Endothelial cell (in vitro differentiated cells): ENCODE results near the gene NLRX1. TPM values are rescaled to one million over a fixed set of nuclear protein-coding genes. Genes with fewer than 3 reads are reported as not detected.
"Not testable (repeated sequence)": the region's sequence is repeated elsewhere in the genome, so short reads cannot be mapped to it uniquely, and the experiment has no call there.

Source experiments
- DNase-seq: peaks from one replicate; pipeline ENCODE4 v3.0.0; 2021; ENCODE audit warnings: low spot score
- H3K27ac Mint-ChIP-seq: one replicate; pipeline ENCODE4 v1.8.0; 2021; ENCODE audit warnings: mixed read lengths, inconsistent platforms; ENCODE audit not compliant: unreplicated experiment
- H3K27me3 Mint-ChIP-seq: one replicate; pipeline ENCODE4 v1.8.0; 2021; ENCODE audit warnings: mild to moderate bottlenecking, moderate library complexity, mixed read lengths, inconsistent platforms; ENCODE audit not compliant: unreplicated experiment
- H3K36me3 Mint-ChIP-seq: one replicate; pipeline ENCODE4 v1.8.0; 2021; ENCODE audit warnings: mild to moderate bottlenecking, low read depth, mixed read lengths, inconsistent platforms; ENCODE audit not compliant: unreplicated experiment
- H3K4me1 Mint-ChIP-seq: one replicate; pipeline ENCODE4 v1.8.0; 2021; ENCODE audit warnings: mild to moderate bottlenecking, mixed read lengths, inconsistent platforms; ENCODE audit not compliant: unreplicated experiment
- H3K4me3 Mint-ChIP-seq: one replicate; pipeline ENCODE4 v1.8.0; 2021; ENCODE audit warnings: mild to moderate bottlenecking, mixed read lengths, inconsistent platforms; ENCODE audit not compliant: unreplicated experiment
- H3K9me3 Mint-ChIP-seq: one replicate; pipeline ENCODE4 v1.8.0; 2021; ENCODE audit warnings: mixed read lengths, inconsistent platforms; ENCODE audit not compliant: unreplicated experiment
- total RNA-seq: library from RNA; stranded (reverse); fragmentation: NEBNext Ultra II Directional; extraction: Animal tissue kit (Norgen Biotek cat#: 25700); gene quantifications from one replicate; pipeline ENCODE4 v1.2.1, GENCODE V29; 2021; ENCODE audit not compliant: unreplicated experiment
- TF ChIP-seq, protein P1 (sequence below): fragments of 200-600 bp; sonication (generic); IDR thresholded peaks from one replicate; pipeline ENCODE4 v1.5.0; 2021; ENCODE audit warnings: antibody characterized with exemption; ENCODE audit not compliant: unreplicated experiment

The NLRX1 gene
- total RNA-seq, 1 donor from 2014 or later: 12.3 TPM

GRCh38 chr11:119158467-119158866 lies 10.1 kb upstream of the NLRX1 start:
- Mint-ChIP-seq H3K9me3 (no peaks in the 10 kb centered on the region), H3K36me3 (peaks cover 4% of the 10 kb centered on the region), H3K4me3 (no peak overlapping the region), H3K27ac (no peak overlapping the region), H3K4me1 (no peaks in the 10 kb centered on the region), H3K27me3 (peaks cover 11% of the 10 kb centered on the region)
- DNase-seq: no peak
- TF ChIP-seq, protein P1, sequence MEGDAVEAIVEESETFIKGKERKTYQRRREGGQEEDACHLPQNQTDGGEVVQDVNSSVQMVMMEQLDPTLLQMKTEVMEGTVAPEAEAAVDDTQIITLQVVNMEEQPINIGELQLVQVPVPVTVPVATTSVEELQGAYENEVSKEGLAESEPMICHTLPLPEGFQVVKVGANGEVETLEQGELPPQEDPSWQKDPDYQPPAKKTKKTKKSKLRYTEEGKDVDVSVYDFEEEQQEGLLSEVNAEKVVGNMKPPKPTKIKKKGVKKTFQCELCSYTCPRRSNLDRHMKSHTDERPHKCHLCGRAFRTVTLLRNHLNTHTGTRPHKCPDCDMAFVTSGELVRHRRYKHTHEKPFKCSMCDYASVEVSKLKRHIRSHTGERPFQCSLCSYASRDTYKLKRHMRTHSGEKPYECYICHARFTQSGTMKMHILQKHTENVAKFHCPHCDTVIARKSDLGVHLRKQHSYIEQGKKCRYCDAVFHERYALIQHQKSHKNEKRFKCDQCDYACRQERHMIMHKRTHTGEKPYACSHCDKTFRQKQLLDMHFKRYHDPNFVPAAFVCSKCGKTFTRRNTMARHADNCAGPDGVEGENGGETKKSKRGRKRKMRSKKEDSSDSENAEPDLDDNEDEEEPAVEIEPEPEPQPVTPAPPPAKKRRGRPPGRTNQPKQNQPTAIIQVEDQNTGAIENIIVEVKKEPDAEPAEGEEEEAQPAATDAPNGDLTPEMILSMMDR: no peak

DNA sequence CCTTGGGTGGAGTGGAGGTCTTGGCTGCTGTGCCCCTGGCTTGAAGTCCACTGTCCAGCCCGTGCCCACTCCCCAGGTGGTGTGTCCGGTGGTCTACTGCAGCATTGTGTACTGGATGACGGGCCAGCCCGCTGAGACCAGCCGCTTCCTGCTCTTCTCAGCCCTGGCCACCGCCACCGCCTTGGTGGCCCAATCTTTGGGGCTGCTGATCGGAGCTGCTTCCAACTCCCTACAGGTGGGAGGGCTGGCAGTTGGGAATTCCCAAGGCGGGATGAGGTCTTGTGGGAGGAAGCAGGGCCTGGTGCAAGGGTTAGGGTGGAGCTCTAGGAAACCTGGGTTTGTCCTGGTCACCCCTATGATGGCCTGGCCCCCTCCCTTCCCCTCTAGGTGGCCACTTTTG lies 8.4 kb upstream of the NLRX1 start:
- peaks cover 7% of the 10 kb centered on the region for H3K27me3 Mint-ChIP-seq
- TF ChIP-seq, protein P1: no peak
- H3K4me3 Mint-ChIP-seq: no peak overlapping the region
- no peak overlapping the region for H3K27ac Mint-ChIP-seq
- no peak for DNase-seq
- no peaks in the 10 kb centered on the region for H3K4me1 Mint-ChIP-seq
- peaks cover 4% of the 10 kb centered on the region for H3K36me3 Mint-ChIP-seq
- H3K9me3 Mint-ChIP-seq: no peaks in the 10 kb centered on the region

GRCh38 chr11:119161871-119162270 lies 6.7 kb upstream of the NLRX1 start:
- H3K4me1 Mint-ChIP-seq: no peaks in the 10 kb centered on the region
- H3K36me3 Mint-ChIP-seq: no peaks in the 10 kb centered on the region
- H3K4me3 Mint-ChIP-seq: no peak overlapping the region
- peaks cover 3% of the 10 kb centered on the region for H3K27me3 Mint-ChIP-seq
- DNase-seq: no peak
- H3K27ac Mint-ChIP-seq: peak overlapping the region; percentile 24
- TF ChIP-seq, protein P1: no peak
- no peaks in the 10 kb centered on the region for H3K9me3 Mint-ChIP-seq

DNA sequence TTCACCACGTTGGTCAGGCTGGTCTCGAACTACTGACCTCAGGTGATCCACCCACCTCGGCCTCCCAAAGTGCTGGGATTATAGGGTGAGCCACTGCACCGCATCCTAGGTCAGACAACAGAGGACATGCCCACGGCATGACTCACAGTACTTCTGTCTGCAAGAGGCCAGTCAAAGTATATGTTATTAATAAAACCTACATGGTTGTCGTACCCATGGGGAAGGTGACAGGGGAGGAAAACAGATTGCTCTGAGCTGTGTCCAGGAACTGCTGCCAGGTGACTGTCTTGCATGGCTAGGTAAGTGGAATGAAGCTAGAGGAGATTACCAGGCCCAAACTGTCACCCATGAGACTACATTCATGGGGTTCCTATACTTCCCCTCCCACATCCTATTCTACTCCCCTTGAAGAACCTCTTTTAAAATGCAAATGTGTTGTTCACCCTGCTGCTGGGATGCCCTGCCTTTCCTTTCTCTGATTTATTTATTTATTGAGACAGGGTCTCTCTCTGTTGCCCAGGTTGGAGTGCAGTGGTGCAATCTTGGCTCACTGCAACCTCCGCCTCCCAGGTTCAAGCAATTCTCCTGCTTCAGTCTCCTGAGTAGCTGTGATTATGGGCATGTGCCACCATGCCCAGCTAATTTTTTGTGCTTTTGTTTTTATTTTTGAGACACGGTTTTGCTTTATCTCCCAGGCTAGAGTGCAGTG lies 2.0 kb upstream of the NLRX1 start:
- no peaks in the 10 kb centered on the region for H3K9me3 Mint-ChIP-seq
- no peaks in the 10 kb centered on the region for H3K36me3 Mint-ChIP-seq
- H3K27ac Mint-ChIP-seq: no peak overlapping the region

DNA sequence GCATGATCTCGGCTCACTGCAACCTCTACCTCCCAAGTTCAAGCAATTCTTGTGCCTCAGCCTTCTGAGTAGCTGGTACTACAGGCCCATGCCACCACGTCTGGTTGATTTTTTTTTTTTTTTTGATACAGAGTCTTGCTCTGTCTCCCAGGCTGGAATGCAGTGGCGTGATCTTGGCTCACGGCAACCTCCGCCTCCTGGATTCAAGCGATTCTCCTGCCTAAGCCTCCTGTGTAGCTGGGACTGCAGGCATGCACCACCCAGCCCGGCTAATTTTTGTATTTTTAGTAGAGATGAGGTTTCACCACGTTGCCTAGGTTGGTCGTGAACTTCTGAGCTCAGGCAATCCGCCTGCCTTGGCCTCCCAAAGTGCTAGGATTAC lies 1.5 kb upstream of the NLRX1 start:
- not testable (repeated sequence) for H3K27ac Mint-ChIP-seq, DNase-seq, H3K36me3 Mint-ChIP-seq, H3K4me1 Mint-ChIP-seq, H3K4me3 Mint-ChIP-seq, H3K9me3 Mint-ChIP-seq
- H3K27me3 Mint-ChIP-seq: peaks cover 11% of the 10 kb centered on the region

More for the DNA sequence above, 2.0 kb upstream of the NLRX1 start:
- TF ChIP-seq, protein P1: no peak
- Mint-ChIP-seq H3K27me3 (peaks cover 11% of the 10 kb centered on the region), H3K4me3 (no peak overlapping the region), H3K4me1 (peaks cover 5% of the 10 kb centered on the region)
- no peak for DNase-seq
